ENCODE data around the gene KANSL1.

KANSL1 gene

GRCh38 chr17:46071796-46072195 is 121.4 kb downstream of the KANSL1 start:
- no peak overlapping the region for H3K4me2 ChIP-seq (ENCODE audit: low read length)
- 0 out of 2 replicates have a peak, but pooled peaks cover 3% of the 10 kb centered on the region for H3F3A ChIP-seq (ENCODE audit: control insufficient read depth, insufficient read depth)
- H4K20me1 ChIP-seq (ENCODE audit: control insufficient read depth, insufficient read depth, low read depth, low read length), result no peaks in the 10 kb centered on the region
- H3K9me3 ChIP-seq (ENCODE audit: control insufficient read depth, insufficient read depth, low read length), result no peaks in the 10 kb centered on the region
- no peaks in the 10 kb centered on the region for H3K27me3 ChIP-seq (ENCODE audit: control insufficient read depth, low read length)
- peaks cover 22% of the 10 kb centered on the region for H3K36me3 ChIP-seq (ENCODE audit: control insufficient read depth, low read length)
- H3K79me2 ChIP-seq (ENCODE audit: control insufficient read depth, low read length), result peaks cover 10% of the 10 kb centered on the region
- no peak overlapping the region for H3K27ac ChIP-seq (ENCODE audit: low read depth, low read length)
- no peak overlapping the region for H3K4me3 ChIP-seq (ENCODE audit: low read length)
- H3K4me1 ChIP-seq (ENCODE audit: control insufficient read depth, low read length), result no peaks in the 10 kb centered on the region
- TF ChIP-seq CTCF (IDR thresholded peaks at IDR 0.05; ENCODE audit: low read depth, low read length, poor library complexity, severe bottlenecking) (no peak), EZH2phosphoT487 (IDR thresholded peaks at IDR 0.05; ENCODE audit: borderline replicate concordance, low read length) (no peak)
- no peaks in the 10 kb centered on the region for H3K9me2 ChIP-seq (replicated peaks; ENCODE audit: control insufficient read depth, low read length)

GRCh38 chr17:46064460-46064859 is 128.8 kb downstream of the KANSL1 start:
- no peak overlapping the region for H3K4me3 ChIP-seq (ENCODE audit: low read length)
- 0 out of 2 replicates have a peak, but pooled peaks cover 2% of the 10 kb centered on the region for H3F3A ChIP-seq (ENCODE audit: control insufficient read depth, insufficient read depth)
- H3K27me3 ChIP-seq (ENCODE audit: control insufficient read depth, low read length), result no peaks in the 10 kb centered on the region
- peaks cover 2% of the 10 kb centered on the region; the same call in 1 of the 2 replicates for H3K79me2 ChIP-seq (ENCODE audit: control insufficient read depth, low read length)
- no peaks in the 10 kb centered on the region for H3K9me3 ChIP-seq (ENCODE audit: control insufficient read depth, insufficient read depth, low read length)
- peaks cover 71% of the 10 kb centered on the region for H3K36me3 ChIP-seq (ENCODE audit: control insufficient read depth, low read length)
- no peak overlapping the region for H3K4me2 ChIP-seq (ENCODE audit: low read length)
- no peaks in the 10 kb centered on the region for H3K9me2 ChIP-seq (replicated peaks; ENCODE audit: control insufficient read depth, low read length)
- TF ChIP-seq EZH2phosphoT487 (IDR thresholded peaks at IDR 0.05; ENCODE audit: borderline replicate concordance, low read length) (no peak), CTCF (IDR thresholded peaks at IDR 0.05; ENCODE audit: low read depth, low read length, poor library complexity, severe bottlenecking) (no peak)
- H3K4me1 ChIP-seq (ENCODE audit: control insufficient read depth, low read length), result no peaks in the 10 kb centered on the region
- no peaks in the 10 kb centered on the region for H4K20me1 ChIP-seq (ENCODE audit: control insufficient read depth, insufficient read depth, low read depth, low read length)
- H3K27ac ChIP-seq (ENCODE audit: low read depth, low read length), result no peak overlapping the region

- no peaks in the 10 kb centered on the region for H3K27me3 ChIP-seq (ENCODE audit: control insufficient read depth, low read length)
- TF ChIP-seq CTCF (IDR thresholded peaks at IDR 0.05; ENCODE audit: low read depth, low read length, poor library complexity, severe bottlenecking) (no peak), EZH2phosphoT487 (IDR thresholded peaks at IDR 0.05; ENCODE audit: borderline replicate concordance, low read length) (no peak)
- no peak overlapping the region for H3K4me2 ChIP-seq (ENCODE audit: low read length)
- H3K27ac ChIP-seq (ENCODE audit: low read depth, low read length), result no peak overlapping the region
- H4K20me1 ChIP-seq (ENCODE audit: control insufficient read depth, insufficient read depth, low read depth, low read length), result no peaks in the 10 kb centered on the region
- peaks cover 69% of the 10 kb centered on the region for H3K36me3 ChIP-seq (ENCODE audit: control insufficient read depth, low read length)
- H3K4me1 ChIP-seq (ENCODE audit: control insufficient read depth, low read length), result no peaks in the 10 kb centered on the region
- no peak overlapping the region for H3K4me3 ChIP-seq (ENCODE audit: low read length)
- 0 out of 2 replicates have a peak, but pooled peaks cover 2% of the 10 kb centered on the region for H3F3A ChIP-seq (ENCODE audit: control insufficient read depth, insufficient read depth)
- no peaks in the 10 kb centered on the region for H3K9me3 ChIP-seq (ENCODE audit: control insufficient read depth, insufficient read depth, low read length)
- H3K79me2 ChIP-seq (ENCODE audit: control insufficient read depth, low read length), result peaks cover 2% of the 10 kb centered on the region; the same call in 1 of the 2 replicates
- H3K9me2 ChIP-seq (replicated peaks; ENCODE audit: control insufficient read depth, low read length), result no peaks in the 10 kb centered on the region
Measured at GRCh38 chr17:46063241-46063640, 130.0 kb downstream of the KANSL1 start.

Data from DOHH2 (cell line).